Stimulated activated CD4-positive, alpha-beta T cell treated with anti-CD3 and anti-CD28 coated beads, TNF-alpha, amount 100 ng/mL, for 24 hours (primary cell): ENCODE results near the gene SPRN.

Source experiments
- DNase-seq, 3 experiments: peaks; one replicate each; pipeline ENCODE4 v3.0.0-alpha.2; 2020; ENCODE audit warnings: low read depth in 3 of 3

SPRN gene

DNA sequence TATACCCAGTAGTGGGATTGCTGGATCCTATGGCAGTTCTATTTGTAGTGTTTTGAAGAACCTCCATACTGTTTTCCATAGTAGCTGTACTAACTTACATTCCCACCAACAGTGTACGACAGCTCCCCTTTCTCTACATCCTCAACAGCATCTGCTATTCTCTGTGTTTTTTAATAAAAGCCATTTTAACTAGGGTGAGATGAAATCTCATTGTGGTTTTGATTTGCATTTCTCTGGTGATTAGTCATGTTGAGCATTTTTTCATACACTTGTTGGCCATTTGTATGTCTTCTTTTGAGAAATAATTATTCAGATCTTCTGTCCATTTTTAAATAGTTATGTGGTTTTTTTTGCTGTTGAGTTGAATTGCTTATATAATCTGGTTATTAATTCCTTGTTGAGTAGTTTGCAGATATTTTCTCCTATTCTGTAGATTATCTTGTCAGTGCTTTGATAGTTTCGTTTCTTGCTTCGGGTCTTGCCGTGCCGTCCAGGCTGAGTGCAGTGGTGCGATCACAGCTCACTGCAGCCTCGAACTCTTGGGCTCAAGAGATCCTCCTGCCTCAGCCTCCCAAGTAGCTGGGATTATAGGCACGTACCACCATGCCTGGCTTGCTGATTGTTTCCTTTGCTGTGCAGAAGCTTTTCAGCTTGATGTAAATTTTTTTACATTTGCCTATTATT is 18.4 kb downstream of the SPRN start:
- no peak for DNase-seq

DNA sequence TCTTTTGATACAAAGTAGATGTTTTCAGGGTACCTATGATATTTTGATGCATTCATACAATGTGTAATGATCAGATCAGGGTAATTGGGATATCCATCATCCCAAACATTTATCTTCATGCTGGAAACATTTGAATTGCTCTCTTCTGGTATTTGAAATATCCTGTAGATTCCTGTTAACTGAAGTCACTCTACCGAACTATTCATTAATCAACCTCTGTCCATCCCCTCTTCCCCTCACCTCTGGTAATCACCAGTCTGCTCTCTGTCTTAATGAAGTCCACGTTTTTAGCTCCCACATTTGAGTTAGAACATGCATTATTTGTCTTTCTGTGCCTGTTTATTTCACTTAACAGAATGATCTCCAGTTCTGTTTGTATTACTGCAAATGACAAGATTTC is 19.2 kb downstream of the SPRN start:
- no peak for DNase-seq

DNA sequence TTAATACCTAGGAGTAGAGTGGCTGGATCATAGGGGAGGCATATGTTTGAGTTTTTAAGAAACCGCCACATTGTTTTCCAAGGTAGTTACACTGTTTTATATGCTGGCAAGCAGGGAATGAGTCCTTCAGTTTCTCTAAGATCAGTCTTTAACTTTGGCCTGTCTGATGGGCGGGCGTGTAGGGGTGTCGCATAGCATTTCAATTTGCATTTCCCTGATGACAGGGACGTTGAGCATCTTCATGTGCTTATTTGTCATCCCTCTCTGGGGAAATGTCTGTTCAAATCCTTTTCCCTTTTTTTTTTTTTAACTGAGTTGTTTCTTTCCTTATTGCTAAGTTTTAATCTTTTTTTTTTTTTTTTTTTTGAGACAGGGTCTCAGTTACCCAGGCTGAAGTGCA is 20.6 kb downstream of the SPRN start:
- no peak for DNase-seq

DNA sequence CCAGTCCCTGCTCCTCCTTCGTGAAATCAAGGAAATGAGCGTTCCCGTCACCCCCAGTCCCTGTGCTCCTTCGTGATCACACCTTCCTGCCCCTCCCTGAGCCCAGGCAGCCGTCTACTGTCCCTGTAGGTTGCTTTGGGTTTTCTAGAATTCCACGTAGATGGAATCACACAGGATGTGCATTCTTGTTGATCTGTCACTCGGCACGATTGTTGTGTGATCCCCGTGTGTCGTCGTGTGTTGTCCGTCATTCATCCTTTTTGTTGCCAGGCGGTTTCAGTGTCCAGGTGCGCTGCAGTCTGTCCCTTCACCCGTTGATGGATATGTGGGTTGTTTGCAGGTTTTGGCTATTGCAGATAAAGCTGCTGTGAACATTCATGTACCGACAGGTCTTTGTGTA is 21.1 kb downstream of the SPRN start:
- DNase-seq: no peak

DNA sequence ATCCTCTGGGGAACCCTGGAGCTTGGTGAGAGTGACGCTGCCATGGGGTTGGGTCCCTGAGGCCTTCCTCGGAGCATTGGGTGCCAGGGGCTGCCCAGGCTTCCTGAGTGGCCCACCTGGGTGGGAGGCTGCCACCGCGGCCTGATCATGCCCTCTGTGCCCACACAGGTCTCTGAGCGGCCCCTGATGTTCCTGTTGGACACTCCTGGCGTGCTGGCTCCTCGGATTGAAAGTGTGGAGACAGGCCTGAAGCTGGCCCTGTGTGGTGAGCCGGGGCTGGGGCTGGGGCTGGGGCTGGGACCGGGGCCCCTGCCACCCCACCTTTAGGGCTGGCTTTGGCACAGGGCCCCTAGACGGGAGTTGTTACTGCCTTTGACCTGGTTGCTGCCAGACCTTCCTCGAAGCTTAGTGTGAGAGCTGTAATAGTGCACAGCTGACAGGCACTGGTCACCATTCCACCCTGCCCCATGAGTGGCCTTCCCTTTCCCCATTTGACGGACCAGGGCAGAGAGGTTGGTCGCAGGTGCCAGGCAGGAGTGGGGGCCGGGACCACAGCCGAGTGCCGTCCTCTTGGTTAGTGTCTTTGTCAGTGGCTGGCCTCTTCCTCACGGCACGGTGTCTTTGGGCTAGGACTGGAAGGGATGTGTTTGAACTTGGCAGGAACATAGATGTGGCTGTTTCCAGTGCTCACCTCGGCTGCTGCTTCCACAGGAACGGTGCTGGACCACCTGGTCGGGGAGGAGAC is 22.3 kb downstream of the SPRN start:
- DNase-seq: no peak

DNA sequence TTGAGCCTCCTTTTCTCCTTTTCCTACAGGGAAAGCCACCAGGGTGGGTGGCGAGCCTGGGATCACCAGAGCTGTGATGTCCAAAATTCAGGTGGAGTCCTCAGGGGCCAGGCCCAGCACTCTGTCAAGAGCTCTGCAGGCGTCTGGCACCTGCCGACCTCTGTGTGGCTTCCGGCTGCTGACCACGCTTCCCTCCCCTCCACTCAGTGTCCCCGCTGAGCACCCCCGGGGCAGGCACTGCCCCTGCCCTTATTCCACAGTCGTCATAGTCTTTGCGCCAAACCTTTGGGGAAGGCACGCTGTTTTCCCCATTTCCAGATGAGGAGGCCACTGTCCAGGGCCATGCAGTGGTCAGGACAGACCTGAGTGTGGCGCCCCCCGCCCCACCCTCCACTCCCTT is 22.9 kb downstream of the SPRN start:
- DNase-seq: no peak

DNA sequence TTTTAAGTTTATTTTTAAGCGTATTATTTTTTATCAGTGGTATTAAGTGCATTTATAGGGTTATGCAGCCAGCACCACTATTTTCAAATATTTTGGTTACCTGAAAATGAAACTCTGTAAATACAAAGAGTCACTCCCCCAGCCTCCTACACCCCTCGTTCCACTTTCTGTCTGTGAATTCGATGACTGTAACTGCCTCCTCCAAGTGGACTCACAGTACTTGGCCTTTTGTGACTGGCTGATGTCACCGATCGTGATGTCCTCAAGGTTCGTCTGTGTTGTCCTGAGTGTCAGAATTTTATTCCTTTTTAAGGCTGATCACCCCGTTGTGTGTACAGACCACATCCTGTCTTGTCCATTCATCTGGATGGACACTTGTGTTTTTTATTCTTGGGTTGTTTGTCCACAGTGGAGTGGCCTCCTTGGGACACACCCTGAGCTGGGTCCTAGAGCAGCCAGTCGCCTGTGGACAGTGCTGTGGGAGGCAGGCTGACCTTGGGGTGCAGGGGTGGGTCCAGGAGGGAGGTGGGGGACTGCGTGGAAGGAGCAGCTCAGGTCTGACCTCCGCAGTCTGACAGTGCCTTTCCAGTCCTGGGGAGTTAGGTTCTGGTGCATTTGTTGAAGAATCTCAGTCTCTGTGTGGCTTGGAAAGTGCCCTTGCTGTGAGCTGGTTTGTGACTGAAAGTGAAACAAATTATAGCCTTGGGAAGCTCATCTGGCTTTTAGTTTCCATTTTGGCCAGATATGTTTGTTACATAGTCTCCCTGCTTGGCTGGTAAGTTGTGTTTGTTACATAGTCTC is 23.6 kb downstream of the SPRN start:
- DNase-seq: no peak

DNA sequence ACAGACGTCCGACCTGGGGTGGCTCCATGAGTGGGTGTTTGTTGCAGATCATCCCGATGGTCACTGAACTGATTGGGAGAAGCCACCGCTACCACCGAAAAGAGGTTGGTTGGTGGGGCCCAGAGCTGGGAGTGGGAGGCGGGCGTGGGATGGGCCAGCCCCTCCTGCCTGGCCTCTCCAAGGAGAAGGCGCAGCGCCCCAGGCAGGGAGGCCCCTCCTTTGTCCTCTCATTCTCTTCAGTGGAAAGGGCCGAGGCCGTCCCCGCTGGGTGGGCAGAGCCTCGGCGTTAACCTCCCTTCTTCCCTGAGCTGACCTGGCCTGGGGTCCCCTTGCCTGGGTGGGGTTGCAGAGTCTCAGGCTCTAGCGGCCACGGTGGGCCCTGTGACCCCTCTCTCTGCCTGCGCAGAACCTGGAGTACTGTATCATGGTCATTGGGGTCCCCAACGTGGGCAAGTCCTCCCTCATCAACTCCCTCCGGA is 25.3 kb downstream of the SPRN start:
- DNase-seq: no peak

DNA sequence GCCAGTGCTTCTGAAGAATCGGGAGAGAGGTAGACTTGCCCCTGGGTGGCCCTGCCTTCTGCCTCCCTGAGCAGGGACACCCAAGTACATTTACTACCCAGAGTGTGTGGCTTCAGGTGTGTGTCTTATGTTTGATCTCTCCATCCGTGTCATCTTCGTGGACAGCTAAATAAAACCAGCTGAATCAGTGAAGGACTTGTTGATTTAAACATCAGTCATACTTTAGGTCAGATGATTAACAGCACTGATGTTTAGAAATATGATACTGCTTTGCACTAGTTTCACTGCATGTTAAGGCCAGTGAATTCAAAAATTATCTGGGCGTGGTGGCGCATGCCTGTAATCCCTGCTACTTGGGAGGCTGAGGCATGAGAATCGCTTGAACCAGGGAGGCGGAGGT is 26.5 kb downstream of the SPRN start:
- DNase-seq: no peak

DNA sequence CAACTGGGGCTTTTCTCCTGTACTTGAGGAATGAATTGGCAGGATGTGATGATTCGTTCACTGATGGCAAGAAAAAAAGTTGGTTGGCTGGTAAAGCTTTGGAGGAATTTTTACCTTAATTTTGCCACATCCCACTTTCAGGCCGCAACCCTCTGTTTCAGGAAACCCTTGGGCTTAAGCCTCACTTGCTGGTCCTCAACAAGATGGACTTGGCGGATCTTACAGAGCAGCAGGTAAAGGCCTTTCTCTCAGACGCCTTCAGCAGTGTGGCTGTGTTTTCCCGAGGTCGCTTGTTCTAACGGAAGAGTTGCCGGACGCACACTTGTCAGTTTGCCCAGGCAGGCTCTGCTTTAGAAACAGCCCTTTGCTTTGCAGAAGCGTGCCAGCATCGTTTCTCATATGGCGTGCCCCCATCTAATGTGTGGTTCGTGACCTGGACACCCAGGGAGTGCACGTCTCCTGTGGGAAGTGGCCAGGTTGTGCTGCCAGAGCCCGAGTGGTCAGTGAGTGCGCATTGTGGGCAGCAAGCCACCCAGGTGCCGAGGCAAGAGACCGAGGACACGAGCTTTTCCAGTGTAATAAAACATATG is 28.3 kb downstream of the SPRN start:
- no peak for DNase-seq

DNA sequence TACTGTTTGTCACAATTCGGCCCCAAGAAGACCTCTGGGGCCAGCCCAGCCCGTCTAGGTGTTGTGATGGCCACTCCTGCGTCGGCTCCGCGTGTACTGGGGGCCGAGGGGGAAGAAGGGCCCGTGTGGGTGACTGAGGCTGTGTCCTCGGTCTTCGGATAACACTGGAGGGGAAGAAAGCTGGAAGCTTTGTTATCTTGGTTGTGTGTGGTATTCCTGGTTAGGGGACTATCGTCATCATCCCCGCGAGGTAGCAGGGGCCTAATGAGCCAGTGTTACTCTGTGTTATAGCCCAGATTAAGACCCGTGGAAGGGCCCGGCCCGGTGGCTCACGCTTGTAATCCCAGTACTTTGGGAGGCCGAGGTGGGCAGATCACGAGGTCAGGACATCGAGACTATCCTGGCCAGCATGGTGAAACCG is 29.6 kb downstream of the SPRN start:
- no peak for DNase-seq

DNA sequence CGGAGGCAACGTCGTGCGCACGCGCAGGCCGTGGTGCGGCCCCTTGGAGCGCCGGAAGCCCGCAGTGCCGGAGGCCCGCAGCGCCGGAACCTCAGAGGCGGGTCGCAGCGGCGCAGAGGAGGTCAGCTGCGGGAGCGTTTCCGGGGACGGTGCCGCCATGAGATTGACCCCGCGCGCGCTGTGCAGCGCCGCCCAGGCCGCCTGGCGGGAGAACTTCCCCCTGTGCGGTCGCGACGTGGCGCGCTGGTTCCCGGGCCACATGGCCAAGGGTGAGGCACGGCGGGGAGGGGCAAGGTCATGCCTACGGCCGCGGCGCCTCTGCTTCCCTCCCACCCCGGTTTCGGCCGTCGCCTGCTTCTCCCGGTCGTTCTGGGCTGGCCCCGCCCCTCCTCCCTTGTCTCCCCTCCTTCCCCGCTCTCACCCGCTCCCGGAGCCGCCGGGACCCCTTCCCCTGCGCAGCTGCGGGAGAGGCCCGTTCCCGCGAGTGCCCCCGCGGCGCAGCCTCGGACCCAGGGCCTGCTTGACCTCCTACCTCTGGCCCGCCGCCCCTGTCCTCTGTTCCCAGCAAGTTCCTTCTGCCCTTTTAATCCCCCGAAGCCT is 30.3 kb downstream of the SPRN start, which contains the start of gene MTG1:
Gene MTG1, plus strand, starts transcription at position 94 of the 600 bp plus-strand sequence. Its CDS starts 64 bp downstream, at position 158.
- DNase-seq: peak; percentile 88 to 93 (median 88)

DNA sequence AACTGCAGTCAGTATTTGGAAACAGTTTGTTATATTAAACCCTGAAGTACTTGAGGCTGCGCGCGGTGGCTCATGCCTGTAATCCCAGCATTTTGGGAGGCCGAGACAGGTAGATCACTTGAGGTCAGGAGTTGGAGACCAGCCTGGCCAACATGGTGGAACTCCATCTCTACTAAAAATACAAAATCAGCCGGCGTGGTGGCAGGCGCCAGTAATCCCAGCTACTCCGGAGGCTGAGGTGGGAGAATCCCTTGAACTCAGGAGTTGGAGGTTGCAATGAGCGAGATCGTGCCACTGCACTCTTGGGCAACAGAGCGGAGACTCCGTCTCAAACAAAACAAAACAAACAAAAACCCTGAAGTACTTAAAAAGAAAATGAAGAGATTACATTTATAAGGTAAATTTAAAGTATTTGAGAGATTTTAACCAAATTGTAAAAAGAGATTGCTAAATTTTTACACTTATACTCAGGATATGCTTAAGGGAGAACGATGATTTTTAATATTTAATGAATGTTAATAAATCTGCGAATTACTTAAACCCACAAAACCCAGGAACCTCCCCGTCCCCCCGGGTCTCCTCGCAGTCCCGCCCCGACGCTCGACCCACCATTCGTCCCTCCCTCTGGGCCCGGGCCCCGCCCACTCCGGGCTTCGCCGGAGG is 30.9 kb downstream of the SPRN start:
- DNase-seq: no peak

DNA sequence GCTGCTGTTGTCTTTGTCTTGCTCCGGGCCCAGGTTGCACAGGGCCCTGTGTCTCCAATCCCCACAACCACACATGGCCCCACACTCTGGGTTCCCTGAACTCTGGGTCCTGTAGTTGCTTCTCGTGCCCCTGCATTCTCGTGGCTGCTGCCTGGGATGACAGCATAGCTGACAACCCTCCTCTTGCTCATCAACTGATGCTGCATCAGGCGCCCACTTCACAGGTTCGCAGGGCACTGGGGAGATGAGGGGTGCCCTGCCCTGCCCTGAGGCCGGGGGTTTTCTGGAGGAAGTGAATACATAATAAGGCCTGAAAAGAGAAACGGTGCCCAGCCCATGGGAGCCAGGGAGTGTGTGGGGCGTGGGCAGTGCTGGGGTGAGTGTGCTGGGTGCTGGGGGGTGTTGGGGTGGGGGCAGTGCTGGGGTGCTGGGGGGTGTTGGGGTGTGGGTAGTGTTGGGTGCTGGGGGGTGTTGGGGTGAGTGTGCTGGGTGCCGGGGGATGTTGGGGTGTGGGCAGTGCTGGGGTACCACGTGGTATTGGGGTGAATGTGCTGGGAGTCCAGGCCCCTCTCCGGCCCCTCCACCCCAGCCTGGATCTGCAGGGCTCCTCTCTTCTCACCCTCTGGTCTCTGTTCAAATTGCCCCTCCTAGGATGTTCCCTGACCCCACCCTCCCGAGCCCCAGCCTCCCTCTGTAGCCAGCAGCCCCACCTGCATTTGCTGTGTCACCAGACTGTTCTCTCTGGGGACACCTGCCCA is 32.5 kb downstream of the SPRN start:
- no peak for DNase-seq

DNA sequence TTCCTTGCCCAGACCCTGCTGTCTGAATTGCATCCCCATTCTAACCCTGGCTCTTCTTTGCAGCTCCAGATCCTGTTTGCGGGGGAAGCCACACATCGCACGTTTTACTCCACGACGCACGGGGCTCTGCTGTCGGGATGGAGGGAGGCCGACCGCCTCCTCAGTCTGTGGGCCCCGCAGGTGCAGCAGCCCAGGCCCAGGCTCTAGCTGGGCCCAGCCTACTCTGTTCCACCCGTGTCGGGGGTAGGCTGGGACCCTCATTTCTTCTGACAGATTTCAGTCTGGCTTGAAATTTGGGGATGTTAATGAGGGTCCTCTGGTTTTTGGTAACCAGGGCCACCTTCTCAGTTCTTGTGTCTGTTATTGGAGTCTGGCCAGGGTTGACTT is 33.2 kb downstream of the SPRN start:
- no peak for DNase-seq

DNA sequence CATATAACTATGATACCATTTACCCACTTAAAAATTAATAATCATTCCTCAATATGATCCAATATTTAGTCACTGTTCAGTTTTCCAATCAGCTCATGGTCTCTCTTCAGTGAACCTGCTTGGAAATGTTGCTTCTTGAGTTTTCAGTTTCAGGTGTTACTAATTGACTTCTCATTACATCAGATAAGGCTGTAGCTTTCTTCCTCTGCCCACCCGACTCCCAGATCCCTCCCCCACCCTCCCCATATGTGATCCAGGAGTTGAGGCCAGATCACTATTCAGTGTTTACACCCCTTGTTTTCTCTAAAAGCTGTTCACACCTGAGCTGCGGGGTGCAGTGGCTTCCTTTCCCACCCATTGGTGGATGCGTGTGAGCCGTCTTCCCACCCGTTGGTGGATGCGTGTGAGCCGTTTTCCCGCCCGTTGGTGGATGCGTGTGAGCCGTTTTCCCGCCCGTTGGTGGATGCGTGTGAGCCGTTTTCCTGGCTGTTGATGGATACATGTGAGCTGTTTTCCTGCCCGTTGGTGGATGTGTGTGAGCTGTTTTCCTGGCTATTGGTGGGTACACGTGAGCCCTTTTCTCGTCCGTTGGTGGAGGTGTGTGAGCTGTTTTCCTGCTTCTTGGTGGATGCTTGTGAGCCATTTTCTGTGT is 33.7 kb downstream of the SPRN start:
- DNase-seq: no peak

DNA sequence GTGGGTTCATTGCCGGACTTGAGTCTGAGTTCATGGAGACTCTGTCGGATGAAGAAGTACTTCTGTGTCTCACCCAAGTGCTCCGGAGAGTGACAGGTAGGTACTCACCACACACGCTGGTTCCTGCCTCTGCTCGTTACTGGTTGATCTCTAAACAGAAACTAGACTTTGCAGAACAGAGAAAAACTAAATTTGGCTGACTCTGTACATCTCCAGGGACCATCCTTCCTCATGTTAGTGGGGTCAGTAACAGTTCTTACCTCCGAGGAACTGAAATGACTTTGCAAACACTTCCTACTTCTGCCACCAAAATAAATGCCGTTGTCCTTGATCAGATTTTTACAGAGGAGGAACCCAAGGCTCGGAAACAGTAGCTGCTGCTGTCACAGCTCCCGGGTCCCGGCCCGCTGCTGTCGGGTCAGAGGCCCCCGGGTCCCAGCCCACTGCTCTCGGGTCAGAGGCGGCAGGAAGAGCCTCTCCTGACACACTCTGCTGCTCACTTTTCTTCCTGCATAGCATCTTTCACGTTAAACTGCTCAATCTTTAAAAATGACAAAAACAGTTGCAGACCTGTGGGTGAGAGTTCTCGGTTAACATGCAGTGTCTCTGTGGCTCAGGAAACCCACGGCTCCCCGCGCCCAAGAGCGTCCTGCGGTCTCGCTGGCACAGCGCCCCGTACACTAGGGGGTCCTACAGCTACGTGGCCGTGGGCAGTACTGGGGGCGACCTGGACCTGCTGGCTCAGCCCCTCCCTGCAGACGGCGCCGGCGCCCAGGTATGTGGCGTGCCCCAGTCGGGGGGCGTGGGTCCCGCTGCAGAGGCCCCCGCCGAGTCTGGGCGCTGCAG is 35.2 kb downstream of the SPRN start:
- no peak for DNase-seq

DNA sequence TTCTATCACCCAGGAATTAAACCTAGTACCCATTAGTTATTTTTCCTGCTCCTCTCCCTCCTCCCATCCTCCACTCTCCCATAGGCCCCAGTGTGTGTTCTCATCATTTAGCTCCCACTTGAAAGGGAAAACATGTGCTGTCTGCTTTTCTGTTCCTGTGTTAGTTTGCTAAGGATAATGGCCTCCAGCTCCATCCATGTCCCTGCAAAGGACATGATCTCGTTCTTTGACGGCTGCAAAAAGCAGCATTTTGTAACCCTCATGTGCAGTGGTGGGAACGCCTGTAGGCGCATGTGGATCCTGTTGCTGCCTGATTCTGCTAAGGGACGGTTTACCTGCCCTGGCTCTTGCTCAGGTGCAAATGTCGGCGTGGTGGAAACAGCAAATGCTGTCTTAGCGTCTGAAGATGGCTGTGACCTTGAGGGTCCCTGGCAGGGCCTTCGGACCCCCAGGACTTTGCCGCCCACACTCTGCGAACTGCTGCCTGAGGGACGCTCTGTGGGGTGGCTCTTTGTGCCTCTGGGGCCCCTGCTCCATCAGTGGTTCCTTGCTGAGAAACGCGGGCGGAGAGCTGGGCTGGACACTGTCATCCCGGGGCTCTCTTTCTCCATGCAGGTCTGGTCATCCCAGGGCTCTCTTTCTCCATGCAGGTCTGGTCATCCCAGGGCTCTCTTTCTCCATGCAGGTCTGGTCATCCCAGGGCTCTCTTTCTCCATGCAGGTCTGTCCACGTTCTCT is 36.0 kb downstream of the SPRN start:
- no peak for DNase-seq
